Neural cell (in vitro differentiated cells): Measurements from ENCODE around the gene RERE. TPM values are rescaled to one million over a fixed set of nuclear protein-coding genes. Genes with fewer than 3 reads are reported as not detected.

Experiments
- H2AFZ ChIP-seq: fragments of 200-600, 300-800 bp; sonication (generic), shearing (Covaris generic); 2 replicates; pipeline ENCODE4 v1.6.0; 2014; ENCODE audit warnings: low read depth, mild to moderate bottlenecking, antibody characterized with exemption, low read length, moderate library complexity
- H3F3A ChIP-seq: fragments of 200-600 bp; shearing (Covaris generic); 2 replicates; pipeline ENCODE4 v1.6.1; 2016; ENCODE audit warnings: mild to moderate bottlenecking, moderate library complexity, mixed read lengths, antibody characterized with exemption, low read length; ENCODE audit not compliant: insufficient read depth, poor library complexity, severe bottlenecking
- H3K27ac ChIP-seq: fragments of 200-600, 300-800 bp; sonication (generic), shearing (Covaris generic); 2 replicates; pipeline ENCODE4 v1.5.1; 2014; ENCODE audit warnings: mild to moderate bottlenecking, low read length, moderate library complexity
- H3K27me3 ChIP-seq: fragments of 300-800, 200-600 bp; sonication (generic), shearing (Covaris generic); 2 replicates; pipeline ENCODE4 v1.6.0; 2014; ENCODE audit warnings: mild to moderate bottlenecking, low read depth, low read length, moderate library complexity; ENCODE audit not compliant: insufficient read depth
- H3K36me3 ChIP-seq: fragments of 300-800, 200-600 bp; sonication (generic), shearing (Covaris generic); 2 replicates; pipeline ENCODE4 v1.5.1; 2014; ENCODE audit warnings: mild to moderate bottlenecking, antibody characterized with exemption, low read length, moderate library complexity; ENCODE audit not compliant: insufficient read depth
- H3K4me2 ChIP-seq: fragments of 300-800, 200-600 bp; sonication (generic), shearing (Covaris generic); 2 replicates; pipeline ENCODE4 v1.6.0; 2014; ENCODE audit warnings: mild to moderate bottlenecking, low read length
- H3K4me3 ChIP-seq: fragments of 300-800, 200-600 bp; sonication (generic), shearing (Covaris generic); 2 replicates; pipeline ENCODE4 v1.5.1; 2014; ENCODE audit warnings: mild to moderate bottlenecking, low read length, moderate library complexity
- H3K79me2 ChIP-seq: fragments of 200-600 bp; shearing (Covaris generic); replicated peaks from 2 replicates; pipeline ENCODE4 v1.6.0; 2014; ENCODE audit warnings: mild to moderate bottlenecking, low read length, moderate library complexity; ENCODE audit not compliant: insufficient read depth
- H3K9ac ChIP-seq: fragments of 300-800, 200-600 bp; sonication (generic), shearing (Covaris generic); 2 replicates; pipeline ENCODE4 v1.6.1; 2016; ENCODE audit warnings: mild to moderate bottlenecking, low read length, mixed read lengths
- H3K9me2 ChIP-seq: fragments of 200-600 bp; shearing (Covaris generic); 2 replicates; pipeline ENCODE4 v1.6.1; 2016; ENCODE audit warnings: mild to moderate bottlenecking, low read length, mixed read lengths; ENCODE audit not compliant: insufficient read depth
- H3K9me3 ChIP-seq: fragments of 200-600, 300-800 bp; sonication (generic), shearing (Covaris generic); 2 replicates; pipeline ENCODE4 v1.6.1; 2016; ENCODE audit warnings: mild to moderate bottlenecking, mixed run types, low read length, moderate library complexity, mixed read lengths
- H4K20me1 ChIP-seq: fragments of 200-600 bp; shearing (Covaris generic); 2 replicates; pipeline ENCODE4 v1.6.1; 2016; ENCODE audit warnings: mild to moderate bottlenecking, mixed run types; ENCODE audit not compliant: insufficient read depth
- EP300 ChIP-seq: fragments of 450-650 bp; conservative IDR thresholded peaks from 2 replicates; pipeline ENCODE4 v1.6.1; 2014; ENCODE audit warnings: antibody characterized with exemption, mild to moderate bottlenecking, moderate library complexity; ENCODE audit not compliant: poor library complexity, severe bottlenecking
- EZH2 ChIP-seq: fragments of 200-600, 300-800 bp; shearing (Covaris generic), sonication (generic); IDR thresholded peaks from 2 replicates; pipeline ENCODE4 v1.6.1; 2014; ENCODE audit warnings: antibody characterized with exemption, low read length, borderline replicate concordance, mild to moderate bottlenecking; ENCODE audit not compliant: insufficient read depth, poor library complexity, severe bottlenecking
- MXI1 ChIP-seq: fragments of 450-650 bp; conservative IDR thresholded peaks from 2 replicates; pipeline ENCODE4 v1.6.1; 2014; ENCODE audit warnings: antibody characterized with exemption, mild to moderate bottlenecking; ENCODE audit not compliant: poor library complexity, severe bottlenecking
- POLR2AphosphoS5 ChIP-seq: IDR thresholded peaks from 2 replicates; pipeline ENCODE4 v1.6.1; 2012
- RAD21 ChIP-seq: fragments of 450-650 bp; conservative IDR thresholded peaks from 2 replicates; pipeline ENCODE4 v1.6.1; 2014; ENCODE audit warnings: antibody characterized with exemption, mild to moderate bottlenecking, moderate library complexity
- SMC3 ChIP-seq: fragments of 450-650 bp; conservative IDR thresholded peaks from 2 replicates; pipeline ENCODE4 v1.6.1; 2014; ENCODE audit warnings: antibody characterized with exemption, mild to moderate bottlenecking, moderate library complexity; ENCODE audit not compliant: poor library complexity
- TAF1 ChIP-seq: IDR thresholded peaks from 2 replicates; pipeline ENCODE4 v1.6.1; 2012; ENCODE audit warnings: low read depth
- polyA plus RNA-seq: library from polyadenylated mRNA; depleted of rRNA; stranded (reverse); fragments of >200 nt; gene quantifications from 2 replicates; pipeline ENCODE4 v1.2.3, GENCODE V29; 2014
- TF ChIP-seq, protein P1 (sequence below): IDR thresholded peaks from 2 replicates; pipeline ENCODE4 v1.6.1; 2012; ENCODE audit warnings: borderline replicate concordance

The RERE gene
- polyA plus RNA-seq, 1 donor from 2014 or later, result 21.0 TPM

DNA sequence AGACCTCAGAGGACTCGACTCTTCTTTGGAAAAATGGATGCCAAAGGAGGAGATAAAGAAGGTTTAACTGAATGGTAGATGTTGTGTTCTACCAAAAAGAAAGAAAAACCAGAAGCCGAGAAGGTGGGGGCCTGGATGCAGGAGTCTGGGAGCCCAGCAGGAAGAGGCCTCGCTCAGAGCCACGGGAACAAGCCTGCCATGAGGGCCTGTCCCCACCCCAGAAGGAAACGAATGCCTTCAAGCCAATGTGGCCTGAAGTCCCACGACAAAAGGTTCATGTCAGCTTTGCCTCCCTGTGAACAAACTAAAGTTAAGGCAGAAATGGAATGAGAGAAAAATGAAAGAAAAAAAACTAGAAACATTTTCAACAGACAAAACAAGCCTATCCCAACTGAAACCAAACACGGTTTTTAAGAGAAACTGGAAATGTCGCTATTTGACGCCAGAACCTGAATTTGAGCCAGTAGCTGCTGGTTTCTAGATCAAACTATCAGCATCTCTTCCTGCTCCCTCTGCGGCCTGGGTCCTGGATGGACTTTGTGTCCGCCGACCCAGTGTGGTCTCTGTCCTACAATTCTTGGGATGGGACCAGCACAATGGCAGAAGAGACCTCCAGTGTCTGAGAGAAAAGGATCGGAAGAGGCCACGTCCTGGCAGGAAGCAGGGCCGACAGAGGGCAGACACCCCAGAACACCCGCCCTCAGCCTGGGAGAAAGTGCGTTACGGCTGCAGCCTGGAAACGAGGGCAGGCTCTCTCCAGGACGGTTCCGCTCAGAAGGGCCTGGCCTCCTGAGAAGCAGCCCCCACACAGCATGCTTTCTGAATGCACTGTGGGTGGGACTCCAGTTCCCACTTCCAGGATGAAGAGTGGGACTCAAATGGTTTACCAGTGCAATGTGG lies 464.3 kb downstream of the RERE start:
- H3K27ac ChIP-seq, result no peak overlapping the region

DNA sequence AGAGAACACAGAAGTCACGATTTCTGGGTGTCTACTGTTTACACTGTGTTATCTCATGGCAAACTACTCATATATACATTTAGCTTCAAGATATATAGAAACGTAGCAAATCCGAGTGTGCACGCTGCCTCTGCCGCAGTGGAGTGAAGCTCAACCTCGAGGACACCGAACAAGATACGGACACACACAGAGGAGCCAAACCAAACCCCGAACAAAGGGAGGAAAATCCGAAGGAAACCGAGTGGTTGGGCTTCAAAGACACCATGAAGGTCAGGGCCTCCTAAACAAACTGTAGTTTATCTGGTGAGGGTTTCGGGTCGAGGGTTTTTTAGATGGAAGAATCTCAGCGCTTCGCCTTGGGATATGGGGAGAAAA lies 465.0 kb downstream of the RERE start:
- Histone ChIP-seq H3K9me2 (no peaks in the 10 kb centered on the region), H3K4me2 (no peak overlapping the region), H3K9ac (no peak overlapping the region), H3K36me3 (peaks cover 8% of the 10 kb centered on the region), H3F3A (no peaks in the 10 kb centered on the region), H3K27ac (no peak overlapping the region), H4K20me1 (no peaks in the 10 kb centered on the region), H3K9me3 (no peaks in the 10 kb centered on the region), H3K27me3 (no peaks in the 10 kb centered on the region), H2AFZ (no peak overlapping the region), H3K79me2 (no peaks in the 10 kb centered on the region), H3K4me3 (no peak overlapping the region)
- TF ChIP-seq EZH2 (no peak), POLR2AphosphoS5 (no peak), SMC3 (no peak), EP300 (no peak), MXI1 (no peak), RAD21 (no peak), TAF1 (no peak)
- TF ChIP-seq, protein P1, sequence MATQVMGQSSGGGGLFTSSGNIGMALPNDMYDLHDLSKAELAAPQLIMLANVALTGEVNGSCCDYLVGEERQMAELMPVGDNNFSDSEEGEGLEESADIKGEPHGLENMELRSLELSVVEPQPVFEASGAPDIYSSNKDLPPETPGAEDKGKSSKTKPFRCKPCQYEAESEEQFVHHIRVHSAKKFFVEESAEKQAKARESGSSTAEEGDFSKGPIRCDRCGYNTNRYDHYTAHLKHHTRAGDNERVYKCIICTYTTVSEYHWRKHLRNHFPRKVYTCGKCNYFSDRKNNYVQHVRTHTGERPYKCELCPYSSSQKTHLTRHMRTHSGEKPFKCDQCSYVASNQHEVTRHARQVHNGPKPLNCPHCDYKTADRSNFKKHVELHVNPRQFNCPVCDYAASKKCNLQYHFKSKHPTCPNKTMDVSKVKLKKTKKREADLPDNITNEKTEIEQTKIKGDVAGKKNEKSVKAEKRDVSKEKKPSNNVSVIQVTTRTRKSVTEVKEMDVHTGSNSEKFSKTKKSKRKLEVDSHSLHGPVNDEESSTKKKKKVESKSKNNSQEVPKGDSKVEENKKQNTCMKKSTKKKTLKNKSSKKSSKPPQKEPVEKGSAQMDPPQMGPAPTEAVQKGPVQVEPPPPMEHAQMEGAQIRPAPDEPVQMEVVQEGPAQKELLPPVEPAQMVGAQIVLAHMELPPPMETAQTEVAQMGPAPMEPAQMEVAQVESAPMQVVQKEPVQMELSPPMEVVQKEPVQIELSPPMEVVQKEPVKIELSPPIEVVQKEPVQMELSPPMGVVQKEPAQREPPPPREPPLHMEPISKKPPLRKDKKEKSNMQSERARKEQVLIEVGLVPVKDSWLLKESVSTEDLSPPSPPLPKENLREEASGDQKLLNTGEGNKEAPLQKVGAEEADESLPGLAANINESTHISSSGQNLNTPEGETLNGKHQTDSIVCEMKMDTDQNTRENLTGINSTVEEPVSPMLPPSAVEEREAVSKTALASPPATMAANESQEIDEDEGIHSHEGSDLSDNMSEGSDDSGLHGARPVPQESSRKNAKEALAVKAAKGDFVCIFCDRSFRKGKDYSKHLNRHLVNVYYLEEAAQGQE, result no peak

More for the DNA sequence above, 464.3 kb downstream of the RERE start:
- no peaks in the 10 kb centered on the region for H3K27me3 ChIP-seq
- H3F3A ChIP-seq, result no peaks in the 10 kb centered on the region
- no peaks in the 10 kb centered on the region for H3K79me2 ChIP-seq
- no peaks in the 10 kb centered on the region for H4K20me1 ChIP-seq
- no peak overlapping the region for H3K4me2 ChIP-seq
- H3K4me3 ChIP-seq, result no peak overlapping the region
- no peaks in the 10 kb centered on the region for H3K9me2 ChIP-seq
- H3K9me3 ChIP-seq, result no peaks in the 10 kb centered on the region
- peaks cover 8% of the 10 kb centered on the region for H3K36me3 ChIP-seq
- TF ChIP-seq POLR2AphosphoS5, result no peak
- TF ChIP-seq TAF1, result no peak
- TF ChIP-seq RAD21, result no peak
- no peak for TF ChIP-seq SMC3
- TF ChIP-seq MXI1, result no peak
- TF ChIP-seq EZH2, result no peak
- H2AFZ ChIP-seq, result no peak overlapping the region
- H3K9ac ChIP-seq, result no peak overlapping the region
